IMR-90 (cell line): ENCODE data around the gene USP50.
"Not testable (repeated sequence)": the region's sequence is repeated elsewhere in the genome, so short reads cannot be mapped to it uniquely, and the experiment has no call there.

Experiments used
- CEBPB ChIP-seq: IDR thresholded peaks from 2 replicates; pipeline ENCODE4 v1.6.1; 2012; ENCODE audit warnings: low read depth, low read length, improper control_type of control experiment
- CTCF ChIP-seq: conservative IDR thresholded peaks from 2 replicates; pipeline ENCODE4 v1.5.1; 2012; ENCODE audit warnings: mild to moderate bottlenecking, low read depth, low read length, improper control_type of control experiment
- MAFK ChIP-seq: IDR thresholded peaks from 2 replicates; pipeline ENCODE4 v1.6.1; 2012; ENCODE audit warnings: low read depth, low read length, improper control_type of control experiment
- MXI1 ChIP-seq: IDR thresholded peaks from 2 replicates; pipeline ENCODE4 v1.6.1; 2012; ENCODE audit warnings: low read depth, mild to moderate bottlenecking, low read length, moderate library complexity, borderline replicate concordance
- POLR2A ChIP-seq: IDR thresholded peaks from 2 replicates; pipeline ENCODE4 v1.6.1; 2012; ENCODE audit warnings: mild to moderate bottlenecking, low read depth, low read length
- RAD21 ChIP-seq: IDR thresholded peaks from 2 replicates; pipeline ENCODE4 v1.6.1; 2012; ENCODE audit warnings: low read length, improper control_type of control experiment
- RCOR1 ChIP-seq: IDR thresholded peaks from 2 replicates; pipeline ENCODE4 v1.6.1; 2012; ENCODE audit warnings: mild to moderate bottlenecking, low read length, improper control_type of control experiment; ENCODE audit not compliant: insufficient replicate concordance
- USF2 ChIP-seq: fragments of 150-350 bp; IDR thresholded peaks from 2 replicates; pipeline ENCODE4 v1.6.1; 2017; ENCODE audit warnings: mild to moderate bottlenecking, antibody characterized with exemption, low read length, low read depth

GRCh38 chr15:50573842-50574241 is 27.4 kb upstream of the USP50 start:
- not testable (repeated sequence) for TF ChIP-seq POLR2A, CTCF, MXI1, USF2, RCOR1, CEBPB, MAFK, RAD21
